Upper lobe of right lung (tissue), 1 donor: ENCODE data around the gene TRIP10. TPM values are rescaled to one million over a fixed set of nuclear protein-coding genes. Genes with fewer than 3 reads are reported as not detected.

Experiments used
- ATAC-seq: fragments of 200-7000 bp; cut with Tn5 transposase; one replicate; pipeline ENCODE4 v1.9.1; 2020; ENCODE audit warnings: mild to moderate bottlenecking, moderate library complexity
- DNase-seq: peaks from one replicate; pipeline ENCODE4 v3.0.0-alpha.2; 2020
- H3K27ac ChIP-seq: fragments of 200-600 bp; one replicate; pipeline ENCODE4 v1.8.0; 2022
- H3K27me3 ChIP-seq: fragments of 200-600 bp; one replicate; pipeline ENCODE4 v1.8.0; 2022; ENCODE audit warnings: mild to moderate bottlenecking
- H3K36me3 ChIP-seq: fragments of 200-600 bp; one replicate; pipeline ENCODE4 v1.8.0; 2022
- H3K4me1 ChIP-seq: fragments of 200-600 bp; one replicate; pipeline ENCODE4 v1.8.0; 2022
- H3K4me3 ChIP-seq: fragments of 200-600 bp; one replicate; pipeline ENCODE4 v1.8.0; 2022; ENCODE audit warnings: mild to moderate bottlenecking
- H3K9me3 ChIP-seq: fragments of 200-600 bp; one replicate; pipeline ENCODE4 v1.8.0; 2022
- intact Hi-C: fragments of 100-400 bp; cut with DNase I; formaldehyde crosslinking; loops from one replicate; pipeline ENCODE4 v1.11.0; 2022
- total RNA-seq: library from RNA; stranded (reverse); fragmentation: NEBNext Ultra II Directional; extraction: Animal tissue kit (Norgen Biotek cat#: 25700); gene quantifications from one replicate; pipeline ENCODE4 v1.2.1, GENCODE V29; 2021
- TF ChIP-seq, protein P1 (sequence below): fragments of 200-600 bp; IDR thresholded peaks from one replicate; pipeline ENCODE4 v1.8.0; 2022; ENCODE audit warnings: antibody characterized with exemption
- donor health status: DM: no; HTN: yes; CAD: no; lungs with severe emphysema.

The TRIP10 gene
- total RNA-seq, 1 donor from 2014 or later = 88.1 TPM

DNA sequence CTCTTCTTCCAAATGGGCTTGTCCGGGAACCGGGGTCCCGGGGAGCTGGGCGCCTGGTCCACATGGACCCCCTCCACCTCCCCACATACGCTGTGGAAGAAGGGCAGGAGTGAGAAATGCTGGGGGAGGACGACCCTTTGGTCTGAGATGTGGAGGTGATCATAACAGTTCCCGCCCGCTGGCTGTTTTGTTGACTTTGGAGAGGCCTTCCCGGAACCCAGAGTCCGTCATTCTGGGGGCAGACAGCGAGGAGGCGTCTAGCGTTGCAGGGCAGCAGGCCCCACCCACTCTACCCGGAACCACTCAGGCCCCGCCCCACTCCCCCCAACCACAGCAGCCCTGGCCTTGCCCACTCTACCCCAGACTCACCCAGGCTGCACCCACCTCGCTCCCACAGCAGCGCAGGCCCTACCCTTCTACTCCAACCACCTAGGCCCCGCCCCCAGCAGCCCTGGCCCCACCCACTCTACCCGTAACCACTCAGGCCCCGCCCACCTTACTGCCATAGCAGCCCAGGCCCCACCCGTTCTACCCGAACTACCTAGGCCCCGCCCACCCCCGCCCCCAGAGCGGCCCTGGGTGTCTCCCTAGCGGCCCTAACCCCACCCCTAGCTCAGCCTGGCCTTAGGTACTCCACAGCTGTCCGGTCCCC, 9.2 kb upstream of the TRIP10 start:
- intact Hi-C loops = no loop called here
- peak overlapping the region; percentile 70 for H3K27ac ChIP-seq
- no peaks in the 10 kb centered on the region for H3K9me3 ChIP-seq
- ATAC-seq (peak; percentile 93), DNase-seq (peak; percentile 96)
- peaks cover 11% of the 10 kb centered on the region for H3K4me1 ChIP-seq
- TF ChIP-seq, protein P1, sequence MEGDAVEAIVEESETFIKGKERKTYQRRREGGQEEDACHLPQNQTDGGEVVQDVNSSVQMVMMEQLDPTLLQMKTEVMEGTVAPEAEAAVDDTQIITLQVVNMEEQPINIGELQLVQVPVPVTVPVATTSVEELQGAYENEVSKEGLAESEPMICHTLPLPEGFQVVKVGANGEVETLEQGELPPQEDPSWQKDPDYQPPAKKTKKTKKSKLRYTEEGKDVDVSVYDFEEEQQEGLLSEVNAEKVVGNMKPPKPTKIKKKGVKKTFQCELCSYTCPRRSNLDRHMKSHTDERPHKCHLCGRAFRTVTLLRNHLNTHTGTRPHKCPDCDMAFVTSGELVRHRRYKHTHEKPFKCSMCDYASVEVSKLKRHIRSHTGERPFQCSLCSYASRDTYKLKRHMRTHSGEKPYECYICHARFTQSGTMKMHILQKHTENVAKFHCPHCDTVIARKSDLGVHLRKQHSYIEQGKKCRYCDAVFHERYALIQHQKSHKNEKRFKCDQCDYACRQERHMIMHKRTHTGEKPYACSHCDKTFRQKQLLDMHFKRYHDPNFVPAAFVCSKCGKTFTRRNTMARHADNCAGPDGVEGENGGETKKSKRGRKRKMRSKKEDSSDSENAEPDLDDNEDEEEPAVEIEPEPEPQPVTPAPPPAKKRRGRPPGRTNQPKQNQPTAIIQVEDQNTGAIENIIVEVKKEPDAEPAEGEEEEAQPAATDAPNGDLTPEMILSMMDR = no peak
- H3K36me3 ChIP-seq = peaks cover 12% of the 10 kb centered on the region
- H3K4me3 ChIP-seq = peak overlapping the region; percentile 44
- H3K27me3 ChIP-seq = no peaks in the 10 kb centered on the region

DNA sequence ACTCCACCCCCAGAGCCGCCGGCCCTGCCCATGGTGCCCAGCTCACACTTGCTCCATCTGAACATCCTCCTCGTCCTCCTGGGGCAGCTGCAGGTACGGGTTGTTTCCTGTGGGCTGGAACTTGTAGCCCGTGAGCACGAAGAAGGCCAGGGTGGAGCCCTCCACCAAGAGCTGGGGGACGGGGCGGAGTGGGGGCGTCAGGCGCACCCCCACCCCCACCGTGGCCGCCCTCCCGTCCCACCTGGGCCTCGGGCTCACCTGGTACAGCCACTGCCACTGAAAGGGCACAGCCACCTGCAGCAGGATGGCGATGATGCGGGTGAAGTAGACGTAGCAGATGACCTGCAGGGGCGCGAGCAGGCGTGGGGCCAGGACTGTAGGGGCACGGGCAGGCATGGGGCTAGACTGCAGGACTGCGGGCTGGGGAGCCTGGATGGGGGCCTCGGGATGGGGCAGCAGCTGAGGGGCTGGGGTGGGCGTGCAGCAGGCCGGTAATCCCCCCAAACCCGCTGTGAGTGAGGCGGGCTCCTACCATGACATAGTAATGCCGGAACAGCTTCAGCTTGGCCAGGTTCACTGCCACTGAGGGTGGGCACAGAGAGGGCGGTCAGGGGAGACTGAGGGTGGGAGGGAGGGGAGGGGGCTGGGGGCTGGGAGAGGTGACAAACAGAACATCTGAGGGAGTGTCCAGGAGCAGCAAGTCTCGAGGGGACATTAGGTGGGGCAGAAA, 8.4 kb upstream of the TRIP10 start:
- intact Hi-C loops = no loop called here
- H3K9me3 ChIP-seq = no peaks in the 10 kb centered on the region
- no peak overlapping the region for H3K27ac ChIP-seq
- peaks cover 12% of the 10 kb centered on the region for H3K36me3 ChIP-seq
- TF ChIP-seq, protein P1 = no peak
- H3K4me3 ChIP-seq = no peak overlapping the region
- no peak for DNase-seq
- no peak for ATAC-seq
- peaks cover 16% of the 10 kb centered on the region for H3K4me1 ChIP-seq
- no peaks in the 10 kb centered on the region for H3K27me3 ChIP-seq

DNA sequence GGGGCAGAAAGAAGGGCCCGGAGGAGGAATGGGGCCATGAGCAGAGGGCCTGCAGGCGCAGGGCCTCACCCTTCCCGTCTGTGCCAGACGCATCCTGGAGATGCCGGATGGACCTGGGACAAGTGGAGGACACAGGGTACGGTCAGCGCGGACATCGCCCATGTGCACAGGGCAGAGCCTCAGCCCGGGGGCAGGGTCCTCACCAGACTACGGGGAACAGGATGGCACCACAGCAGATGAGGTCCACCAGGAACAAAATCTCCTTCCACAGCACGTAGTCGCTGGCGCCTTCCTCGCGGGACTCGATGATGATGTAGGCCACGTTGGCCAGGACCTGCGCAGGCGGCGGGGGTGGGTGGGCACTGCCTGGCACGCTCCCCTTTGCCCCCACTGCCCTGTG, 7.7 kb upstream of the TRIP10 start:
- Histone ChIP-seq H3K9me3 (no peaks in the 10 kb centered on the region), H3K27me3 (no peaks in the 10 kb centered on the region), H3K4me3 (no peak overlapping the region), H3K36me3 (peaks cover 12% of the 10 kb centered on the region), H3K4me1 (peaks cover 20% of the 10 kb centered on the region), H3K27ac (no peak overlapping the region)
- DNase-seq (no peak), ATAC-seq (no peak)
- intact Hi-C loops = no loop called here
- TF ChIP-seq, protein P1 = no peak

DNA sequence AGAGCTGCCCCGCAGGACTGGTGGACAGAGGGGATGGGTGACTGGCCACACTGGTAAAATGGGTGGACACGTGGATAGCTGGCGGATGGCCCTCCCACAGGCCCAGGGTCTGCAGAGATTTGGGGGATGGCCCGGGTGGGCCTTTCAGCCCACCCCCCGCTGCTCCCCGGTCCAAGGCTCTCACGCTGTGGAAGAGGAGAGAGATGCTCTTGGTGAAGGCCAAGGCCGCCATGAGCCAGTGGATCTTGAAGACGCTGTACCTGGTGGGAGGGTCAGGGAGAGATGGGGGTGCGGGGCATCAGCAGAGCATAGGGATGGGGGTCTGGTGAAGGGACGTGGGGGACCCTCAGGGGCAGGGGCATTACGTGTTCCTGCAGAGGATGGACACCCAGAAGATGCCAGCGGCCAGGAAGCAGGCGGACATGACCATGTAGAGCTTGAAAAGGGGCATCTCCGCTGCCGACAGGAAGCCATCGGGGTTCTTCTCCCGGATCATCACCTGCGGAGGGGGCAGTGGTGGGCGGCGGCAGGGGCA, 6.6 kb upstream of the TRIP10 start:
- Histone ChIP-seq H3K36me3 (peaks cover 12% of the 10 kb centered on the region), H3K4me3 (no peak overlapping the region), H3K27ac (no peak overlapping the region), H3K27me3 (no peaks in the 10 kb centered on the region), H3K4me1 (peaks cover 21% of the 10 kb centered on the region), H3K9me3 (no peaks in the 10 kb centered on the region)
- ATAC-seq (no peak), DNase-seq (no peak)
- TF ChIP-seq, protein P1 = no peak
- intact Hi-C loops = no loop called here

DNA sequence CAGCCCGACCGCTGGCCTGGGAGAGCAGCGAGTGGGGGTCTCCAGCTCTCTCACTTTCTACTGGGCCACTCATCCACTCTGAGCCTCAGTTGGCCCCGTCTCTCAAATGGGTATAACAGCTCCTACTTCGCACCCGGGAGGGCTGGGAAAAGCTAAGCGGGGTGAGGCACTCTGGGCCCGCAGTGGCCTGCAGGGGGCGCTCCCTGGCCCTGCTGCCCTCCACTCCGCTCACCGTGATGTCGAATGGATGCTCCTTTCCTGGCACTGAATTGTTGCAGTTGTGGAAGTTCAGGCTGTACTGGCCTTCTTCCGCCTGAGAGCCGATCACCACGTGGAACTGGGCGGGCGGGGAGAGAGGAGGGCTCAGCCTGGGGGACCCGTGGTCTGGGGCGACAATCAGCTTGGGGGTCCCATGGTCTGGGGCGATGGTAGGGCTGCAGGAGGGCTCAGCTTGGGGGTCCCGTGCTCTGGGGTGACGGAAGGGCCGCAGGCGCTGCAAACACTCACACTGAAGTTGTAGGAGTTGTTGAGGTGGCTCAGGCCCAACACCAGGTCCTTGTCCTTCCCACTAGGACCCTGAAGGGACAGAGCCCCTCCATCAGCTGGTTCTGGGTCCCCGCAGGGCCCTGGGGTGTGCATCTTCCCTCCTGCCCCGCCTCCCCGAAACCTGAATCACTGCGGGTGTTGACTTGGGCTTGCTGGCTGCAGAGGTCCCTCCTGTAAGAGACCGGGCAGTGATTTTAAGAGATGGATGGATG, 6.0 kb upstream of the TRIP10 start:
- no peaks in the 10 kb centered on the region for H3K9me3 ChIP-seq
- intact Hi-C loops = no loop called here
- TF ChIP-seq, protein P1 = peak; percentile 33
- H3K27me3 ChIP-seq = no peaks in the 10 kb centered on the region
- H3K4me1 ChIP-seq = peaks cover 21% of the 10 kb centered on the region
- no peak for DNase-seq
- H3K36me3 ChIP-seq = peaks cover 12% of the 10 kb centered on the region
- H3K27ac ChIP-seq = no peak overlapping the region
- ATAC-seq = no peak
- H3K4me3 ChIP-seq = no peak overlapping the region
